HEK293 (cell line): ENCODE data around the gene LRRC32.

Experiments
- CTCF ChIA-PET: fragments of 350-600 bp; formaldehyde crosslinking; extraction: SDS; loops from one replicate; lab custom pipeline; 2021; ENCODE audit warnings: antibody characterized with exemption; lab: Yijun Ruan, JAX
- POLR2A ChIA-PET: fragments of 300-600 bp; formaldehyde crosslinking; extraction: SDS; loops from one replicate; lab custom pipeline; 2020; ENCODE audit warnings: antibody characterized with exemption, inconsistent platforms; lab: Yijun Ruan, JAX
- H3K27ac ChIP-seq: fragments of 200-500 bp; sonication (Bioruptor generic); 2 replicates; pipeline ENCODE4 v1.5.1; 2014; ENCODE audit warnings: low read depth, low read length, control low read depth, inconsistent platforms; ENCODE audit errors: extremely low read depth
- H3K36me3 ChIP-seq, 2 experiments: fragments of 200-500 bp in 1 of 2; sonication (Bioruptor generic) in 1 of 2; 1 replicate in 1 of 2; 2 replicates in 1 of 2; pipeline ENCODE4 v1.5.1; 2014 to 2017; ENCODE audit warnings: inconsistent platforms in 2 of 2, low read length in 2 of 2; ENCODE audit not compliant: control insufficient read depth in 2 of 2, insufficient read depth in 1 of 2
- H3K4me1 ChIP-seq: fragments of 200-500 bp; sonication (Bioruptor generic); 2 replicates; pipeline ENCODE4 v1.5.1; 2014; ENCODE audit warnings: mild to moderate bottlenecking, low read length, inconsistent platforms; ENCODE audit not compliant: control insufficient read depth, insufficient read depth
- H3K4me3 ChIP-seq: 2 replicates; pipeline ENCODE4 v1.5.1; 2011; ENCODE audit warnings: low read depth, mild to moderate bottlenecking, control low read depth, low read length, moderate library complexity
- H3K9me3 ChIP-seq: fragments of 200-500 bp; sonication (Bioruptor generic); 2 replicates; pipeline ENCODE4 v1.5.1; 2014; ENCODE audit warnings: low read depth, low read length, inconsistent platforms; ENCODE audit not compliant: control insufficient read depth, insufficient read depth
- BCL11B ChIP-seq: fragments of 450-650 bp; formaldehyde crosslinking; IDR thresholded peaks from 2 replicates; pipeline ENCODE4 v1.5.1; 2016; ENCODE audit warnings: low read depth, missing biosample characterization, missing genetic modification characterization
- EGR2 ChIP-seq: fragments of 450-650 bp; formaldehyde crosslinking; IDR thresholded peaks from 2 replicates; pipeline ENCODE4 v1.5.1; 2016; ENCODE audit warnings: low read depth, missing biosample characterization, missing genetic modification characterization
- KLF9 ChIP-seq: fragments of 450-650 bp; formaldehyde crosslinking; IDR thresholded peaks from 2 replicates; pipeline ENCODE4 v1.5.1; 2016; ENCODE audit warnings: missing biosample characterization, missing genetic modification characterization, low read depth
- REPIN1 ChIP-seq: fragments of 450-650 bp; formaldehyde crosslinking; IDR thresholded peaks from 2 replicates; pipeline ENCODE4 v1.5.1; 2017; ENCODE audit warnings: missing biosample characterization, missing genetic modification characterization, low read depth
- SP7 ChIP-seq: fragments of 450-650 bp; formaldehyde crosslinking; IDR thresholded peaks from 2 replicates; pipeline ENCODE4 v1.5.1; 2016; ENCODE audit warnings: missing biosample characterization, missing genetic modification characterization
- ZBTB20 ChIP-seq: fragments of 450-650 bp; formaldehyde crosslinking; IDR thresholded peaks from 2 replicates; pipeline ENCODE4 v1.5.1; 2016; ENCODE audit warnings: missing biosample characterization, missing genetic modification characterization
- ZNF184 ChIP-seq: fragments of 450-650 bp; IDR thresholded peaks from 2 replicates; pipeline ENCODE4 v1.5.1; 2018; ENCODE audit warnings: missing biosample characterization, mild to moderate bottlenecking, missing genetic modification characterization
- ZNF302 ChIP-seq: fragments of 450-650 bp; formaldehyde crosslinking; IDR thresholded peaks from 2 replicates; pipeline ENCODE4 v1.5.1; 2016; ENCODE audit warnings: missing biosample characterization, missing genetic modification characterization, low read depth
- ZNF416 ChIP-seq: fragments of 450-650 bp; formaldehyde crosslinking; IDR thresholded peaks from 2 replicates; pipeline ENCODE4 v1.5.1; 2016; ENCODE audit warnings: missing biosample characterization, missing genetic modification characterization
- ZNF426 ChIP-seq: fragments of 450-650 bp; formaldehyde crosslinking; IDR thresholded peaks from 2 replicates; pipeline ENCODE4 v1.5.1; 2017; ENCODE audit warnings: missing biosample characterization, missing genetic modification characterization, mild to moderate bottlenecking, inconsistent platforms, moderate library complexity
- ZNF561 ChIP-seq: fragments of 450-650 bp; IDR thresholded peaks from 2 replicates; pipeline ENCODE4 v1.5.1; 2018; ENCODE audit warnings: missing biosample characterization, missing genetic modification characterization, borderline replicate concordance
- ZNF571 ChIP-seq: fragments of 450-650 bp; formaldehyde crosslinking; IDR thresholded peaks from 2 replicates; pipeline ENCODE4 v1.5.0; 2017; ENCODE audit warnings: missing biosample characterization, missing genetic modification characterization
- ZNF791 ChIP-seq: fragments of 450-650 bp; formaldehyde crosslinking; IDR thresholded peaks from 2 replicates; pipeline ENCODE4 v1.5.1; 2016; ENCODE audit warnings: missing biosample characterization, missing genetic modification characterization
- TF ChIP-seq, protein P1 (sequence below): fragments of 450-650 bp; formaldehyde crosslinking; IDR thresholded peaks from 2 replicates; pipeline ENCODE4 v1.5.0; 2017; ENCODE audit warnings: missing biosample characterization, missing genetic modification characterization, borderline replicate concordance
- TF ChIP-seq, protein P2 (sequence below): fragments of 450-650 bp; formaldehyde crosslinking; IDR thresholded peaks from 2 replicates; pipeline ENCODE4 v1.5.1; 2016; ENCODE audit warnings: missing biosample characterization, missing genetic modification characterization
- TF ChIP-seq, protein P3 (sequence below): fragments of 450-650 bp; formaldehyde crosslinking; IDR thresholded peaks from 2 replicates; pipeline ENCODE4 v1.5.1; 2017; ENCODE audit warnings: missing biosample characterization, missing genetic modification characterization
- TF ChIP-seq, protein P4 (sequence below): fragments of 450-650 bp; formaldehyde crosslinking; IDR thresholded peaks from 2 replicates; pipeline ENCODE4 v1.5.1; 2016; ENCODE audit warnings: missing biosample characterization, missing genetic modification characterization

The LRRC32 gene

DNA sequence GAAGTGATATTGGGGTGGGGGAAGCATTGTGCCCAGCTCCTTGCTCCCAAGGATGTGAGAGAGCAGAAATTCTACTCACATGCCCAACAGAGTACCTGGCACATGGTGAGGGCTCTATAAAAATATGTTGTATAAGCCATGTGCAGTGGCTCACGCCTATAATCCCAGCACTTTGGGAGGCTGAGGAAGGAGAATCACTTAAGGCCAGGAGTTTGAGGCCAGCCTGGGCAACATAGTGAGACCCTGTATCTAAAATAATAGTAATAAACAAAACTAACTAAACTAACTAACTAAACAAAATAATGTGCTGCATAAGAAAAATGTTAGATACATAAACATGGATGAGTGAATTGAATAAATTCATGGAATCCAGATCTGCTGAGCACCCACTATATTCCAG is 33.2 kb upstream of the LRRC32 start:
- TF ChIP-seq ZNF302 (tag by site-specific recombination) (no peak), SP7 (tag by site-specific recombination) (no peak)
- TF ChIP-seq, all 188 proteins: peak for 0
- H3K4me3 ChIP-seq, result no peak overlapping the region
- POLR2A ChIA-PET, result no interaction called here
- H3K4me1 ChIP-seq, result no peaks in the 10 kb centered on the region
- H3K9me3 ChIP-seq, result no peaks in the 10 kb centered on the region
- no peak overlapping the region for H3K27ac ChIP-seq
- H3K36me3 ChIP-seq, result no peaks in the 10 kb centered on the region
- CTCF ChIA-PET, result interaction anchor here (3.5 kb wide), 1 partner anchor 17 kb away, joined by 22 read pairs; no protein-coding TSS in a partner anchor

DNA sequence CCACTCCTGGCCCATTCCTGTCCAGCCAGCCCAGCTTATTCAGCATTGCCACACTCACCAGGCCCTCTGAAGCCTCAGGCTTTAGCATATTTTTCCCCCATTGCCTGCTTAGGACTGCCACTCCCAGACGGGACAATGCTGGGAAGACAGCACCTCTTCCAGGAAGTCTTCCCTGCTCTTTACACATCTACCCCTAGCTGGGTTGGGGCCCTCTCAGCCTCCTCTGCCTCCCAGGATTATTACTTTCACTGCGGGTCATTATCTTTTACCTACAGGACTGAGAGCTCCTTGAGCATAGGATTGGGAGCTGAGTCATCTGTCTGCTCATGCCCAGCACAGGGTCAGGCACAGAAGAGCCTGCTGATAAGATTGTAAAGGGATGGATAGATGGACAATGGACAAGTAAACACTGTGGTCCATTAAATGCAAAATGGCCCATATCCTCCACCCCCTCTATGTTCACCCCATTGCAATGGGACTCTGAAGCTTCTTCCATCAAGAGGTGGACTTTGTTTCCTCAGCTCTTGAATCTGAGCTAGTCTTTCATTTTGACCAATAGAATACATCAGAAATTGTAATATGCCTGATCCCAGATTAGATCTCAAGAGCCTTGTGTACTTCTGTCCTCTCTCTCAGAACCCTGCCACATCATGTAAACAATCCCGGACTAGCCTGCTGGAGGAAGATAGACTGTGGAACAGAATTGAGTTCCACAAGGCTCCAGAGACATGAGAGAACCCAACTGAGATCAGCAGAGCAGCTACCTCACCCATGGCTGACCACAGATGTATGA is 32.0 kb upstream of the LRRC32 start:
- ChIA-PET POLR2A (interaction anchor here (0.7 kb wide), 1 partner anchor 463 kb away, joined by 3 read pairs; no protein-coding TSS in a partner anchor), CTCF (interaction anchor here (0.6 to 3.5 kb wide), 4 partner anchors 19 to 216 kb away, joined by 3 to 22 read pairs (median 4); no protein-coding TSS in a partner anchor)
- Histone ChIP-seq H3K4me1 (no peaks in the 10 kb centered on the region), H3K4me3 (no peak overlapping the region), H3K9me3 (no peaks in the 10 kb centered on the region), H3K27ac (no peak overlapping the region), H3K36me3 (no peaks in the 10 kb centered on the region)
- TF ChIP-seq, protein P1, sequence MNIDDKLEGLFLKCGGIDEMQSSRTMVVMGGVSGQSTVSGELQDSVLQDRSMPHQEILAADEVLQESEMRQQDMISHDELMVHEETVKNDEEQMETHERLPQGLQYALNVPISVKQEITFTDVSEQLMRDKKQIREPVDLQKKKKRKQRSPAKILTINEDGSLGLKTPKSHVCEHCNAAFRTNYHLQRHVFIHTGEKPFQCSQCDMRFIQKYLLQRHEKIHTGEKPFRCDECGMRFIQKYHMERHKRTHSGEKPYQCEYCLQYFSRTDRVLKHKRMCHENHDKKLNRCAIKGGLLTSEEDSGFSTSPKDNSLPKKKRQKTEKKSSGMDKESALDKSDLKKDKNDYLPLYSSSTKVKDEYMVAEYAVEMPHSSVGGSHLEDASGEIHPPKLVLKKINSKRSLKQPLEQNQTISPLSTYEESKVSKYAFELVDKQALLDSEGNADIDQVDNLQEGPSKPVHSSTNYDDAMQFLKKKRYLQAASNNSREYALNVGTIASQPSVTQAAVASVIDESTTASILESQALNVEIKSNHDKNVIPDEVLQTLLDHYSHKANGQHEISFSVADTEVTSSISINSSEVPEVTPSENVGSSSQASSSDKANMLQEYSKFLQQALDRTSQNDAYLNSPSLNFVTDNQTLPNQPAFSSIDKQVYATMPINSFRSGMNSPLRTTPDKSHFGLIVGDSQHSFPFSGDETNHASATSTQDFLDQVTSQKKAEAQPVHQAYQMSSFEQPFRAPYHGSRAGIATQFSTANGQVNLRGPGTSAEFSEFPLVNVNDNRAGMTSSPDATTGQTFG (tag by site-specific recombination), result no peak
- TF ChIP-seq BCL11B (tag by site-specific recombination) (no peak), REPIN1 (tag by site-specific recombination) (no peak), ZNF416 (no peak), ZNF184 (no peak), ZNF561 (tag by site-specific recombination) (no peak), EGR2 (tag by site-specific recombination) (no peak), ZNF426 (tag by site-specific recombination) (no peak), ZBTB20 (tag by site-specific recombination) (no peak), ZNF791 (no peak), ZNF571 (no peak), KLF9 (tag by site-specific recombination) (no peak)
- TF ChIP-seq, protein P2, sequence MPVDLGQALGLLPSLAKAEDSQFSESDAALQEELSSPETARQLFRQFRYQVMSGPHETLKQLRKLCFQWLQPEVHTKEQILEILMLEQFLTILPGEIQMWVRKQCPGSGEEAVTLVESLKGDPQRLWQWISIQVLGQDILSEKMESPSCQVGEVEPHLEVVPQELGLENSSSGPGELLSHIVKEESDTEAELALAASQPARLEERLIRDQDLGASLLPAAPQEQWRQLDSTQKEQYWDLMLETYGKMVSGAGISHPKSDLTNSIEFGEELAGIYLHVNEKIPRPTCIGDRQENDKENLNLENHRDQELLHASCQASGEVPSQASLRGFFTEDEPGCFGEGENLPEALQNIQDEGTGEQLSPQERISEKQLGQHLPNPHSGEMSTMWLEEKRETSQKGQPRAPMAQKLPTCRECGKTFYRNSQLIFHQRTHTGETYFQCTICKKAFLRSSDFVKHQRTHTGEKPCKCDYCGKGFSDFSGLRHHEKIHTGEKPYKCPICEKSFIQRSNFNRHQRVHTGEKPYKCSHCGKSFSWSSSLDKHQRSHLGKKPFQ (tag by site-specific recombination), result no peak
- TF ChIP-seq, protein P3, sequence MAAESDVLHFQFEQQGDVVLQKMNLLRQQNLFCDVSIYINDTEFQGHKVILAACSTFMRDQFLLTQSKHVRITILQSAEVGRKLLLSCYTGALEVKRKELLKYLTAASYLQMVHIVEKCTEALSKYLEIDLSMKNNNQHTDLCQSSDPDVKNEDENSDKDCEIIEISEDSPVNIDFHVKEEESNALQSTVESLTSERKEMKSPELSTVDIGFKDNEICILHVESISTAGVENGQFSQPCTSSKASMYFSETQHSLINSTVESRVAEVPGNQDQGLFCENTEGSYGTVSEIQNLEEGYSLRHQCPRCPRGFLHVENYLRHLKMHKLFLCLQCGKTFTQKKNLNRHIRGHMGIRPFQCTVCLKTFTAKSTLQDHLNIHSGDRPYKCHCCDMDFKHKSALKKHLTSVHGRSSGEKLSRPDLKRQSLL (tag by site-specific recombination), result no peak
- TF ChIP-seq, protein P4, sequence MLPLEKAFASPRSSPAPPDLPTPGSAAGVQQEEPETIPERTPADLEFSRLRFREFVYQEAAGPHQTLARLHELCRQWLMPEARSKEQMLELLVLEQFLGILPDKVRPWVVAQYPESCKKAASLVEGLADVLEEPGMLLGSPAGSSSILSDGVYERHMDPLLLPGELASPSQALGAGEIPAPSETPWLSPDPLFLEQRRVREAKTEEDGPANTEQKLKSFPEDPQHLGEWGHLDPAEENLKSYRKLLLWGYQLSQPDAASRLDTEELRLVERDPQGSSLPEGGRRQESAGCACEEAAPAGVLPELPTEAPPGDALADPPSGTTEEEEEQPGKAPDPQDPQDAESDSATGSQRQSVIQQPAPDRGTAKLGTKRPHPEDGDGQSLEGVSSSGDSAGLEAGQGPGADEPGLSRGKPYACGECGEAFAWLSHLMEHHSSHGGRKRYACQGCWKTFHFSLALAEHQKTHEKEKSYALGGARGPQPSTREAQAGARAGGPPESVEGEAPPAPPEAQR, result no peak
